CD4-positive, alpha-beta T cell treated with Interleukin-2 at 100 ng/mL for 4 hours (primary cell): ENCODE measurements around the gene OSBPL10.
"Not testable (repeated sequence)": the region's sequence is repeated elsewhere in the genome, so short reads cannot be mapped to it uniquely, and the experiment has no call there.

Source experiments
- DNase-seq: peaks from one replicate; pipeline ENCODE4 v3.0.0-alpha.2; 2020; ENCODE audit warnings: low spot score

Gene OSBPL10

GRCh38 chr3:31808143-31808720 lies 172.8 kb downstream of the OSBPL10 start:
- DNase-seq = no peak

- no peak for DNase-seq
Observed at GRCh38 chr3:31804251-31805051, 176.6 kb downstream of the OSBPL10 start.

- DNase-seq = no peak
Observed at GRCh38 chr3:31802981-31803740, 177.9 kb downstream of the OSBPL10 start.

GRCh38 chr3:31800436-31800835 lies 180.6 kb downstream of the OSBPL10 start:
- DNase-seq = no peak

GRCh38 chr3:31798840-31799239 lies 182.2 kb downstream of the OSBPL10 start:
- no peak for DNase-seq

- DNase-seq = no peak
Observed at GRCh38 chr3:31793821-31794220, 187.2 kb downstream of the OSBPL10 start.

GRCh38 chr3:31791090-31791430 lies 190.0 kb downstream of the OSBPL10 start:
- no peak for DNase-seq

- DNase-seq = no peak
Observed at GRCh38 chr3:31790193-31791089, 190.6 kb downstream of the OSBPL10 start.

- DNase-seq = no peak
Observed at GRCh38 chr3:31789429-31789828, 191.6 kb downstream of the OSBPL10 start.

- DNase-seq = no peak
Observed at GRCh38 chr3:31785734-31786133, 195.3 kb downstream of the OSBPL10 start.

GRCh38 chr3:31785286-31785685 lies 195.8 kb downstream of the OSBPL10 start:
- no peak for DNase-seq

GRCh38 chr3:31783851-31784250 lies 197.2 kb downstream of the OSBPL10 start:
- DNase-seq = not testable (repeated sequence)

- not testable (repeated sequence) for DNase-seq
Observed at GRCh38 chr3:31782306-31782705, 198.8 kb downstream of the OSBPL10 start.

- no peak for DNase-seq
Observed at GRCh38 chr3:31779514-31779913, 201.5 kb downstream of the OSBPL10 start.

- DNase-seq = no peak
Observed at GRCh38 chr3:31777887-31778286, 203.2 kb downstream of the OSBPL10 start.

GRCh38 chr3:31777092-31777491 lies 204.0 kb downstream of the OSBPL10 start:
- DNase-seq = no peak

- no peak for DNase-seq
Observed at GRCh38 chr3:31776016-31776415, 205.0 kb downstream of the OSBPL10 start.

GRCh38 chr3:31775383-31775782 lies 205.7 kb downstream of the OSBPL10 start:
- DNase-seq = no peak

GRCh38 chr3:31772758-31773473 lies 208.1 kb downstream of the OSBPL10 start:
- no peak for DNase-seq

GRCh38 chr3:31772272-31772671 lies 208.8 kb downstream of the OSBPL10 start:
- DNase-seq = no peak

GRCh38 chr3:31770822-31771326 lies 210.2 kb downstream of the OSBPL10 start:
- DNase-seq = no peak
